IMR-90 (cell line): ENCODE data around the gene DICER1. TPM values are rescaled to one million over a fixed set of nuclear protein-coding genes. Genes with fewer than 3 reads are reported as not detected.

Source experiments
- ATAC-seq: fragments of 200-7000 bp; cut with Tn5 transposase; 2 replicates; pipeline ENCODE4 v1.9.1; 2020; ENCODE audit warnings: low read depth, mild to moderate bottlenecking, moderate library complexity
- BruUV-seq: library from RNA; stranded (reverse); fragments of 400-500 nt; replicated peaks from 2 replicates; lab custom pipeline; 2021; lab: Mats Ljungman, UMichigan
- CTCF ChIA-PET: fragments of 300-600 bp; formaldehyde crosslinking; extraction: SDS; loops from one replicate; lab custom pipeline; 2021; ENCODE audit warnings: antibody characterized with exemption; lab: Yijun Ruan, JAX
- POLR2A ChIA-PET: fragments of 300-600 bp; sonication (Branson Sonifier 250); formaldehyde crosslinking; loops from one replicate; lab custom pipeline; 2022; ENCODE audit warnings: antibody characterized with exemption; ENCODE audit not compliant: unreplicated experiment; lab: Charles Lee
- DNase-seq: peaks from one replicate; pipeline ENCODE4 v3.0.0; 2013
- H2AFZ ChIP-seq: replicated peaks from 2 replicates; pipeline ENCODE3; 2013; ENCODE audit warnings: low read length, mild to moderate bottlenecking; ENCODE audit not compliant: poor library complexity
- H2AK5ac ChIP-seq: 2 replicates; pipeline ENCODE4 v1.6.1; 2013; ENCODE audit warnings: low read depth, low read length, inconsistent platforms
- H2AK9ac ChIP-seq: replicated peaks from 2 replicates; pipeline ENCODE3; 2013; ENCODE audit warnings: mild to moderate bottlenecking, low read depth, low read length, moderate library complexity; ENCODE audit not compliant: poor library complexity
- H2BK120ac ChIP-seq: 2 replicates; pipeline ENCODE4 v1.6.1; 2013; ENCODE audit warnings: low read depth, low read length, inconsistent platforms
- H2BK15ac ChIP-seq: 3 replicates; pipeline ENCODE4 v1.6.1; 2013; ENCODE audit warnings: low read depth, low read length, inconsistent platforms
- H2BK20ac ChIP-seq: 2 replicates; pipeline ENCODE4 v1.6.1; 2013; ENCODE audit warnings: low read depth, mild to moderate bottlenecking, inconsistent platforms, low read length, moderate library complexity
- H2BK5ac ChIP-seq: 2 replicates; pipeline ENCODE4 v1.6.1; 2013; ENCODE audit warnings: mild to moderate bottlenecking, low read depth, low read length, inconsistent platforms; ENCODE audit not compliant: poor library complexity, severe bottlenecking
- H3K14ac ChIP-seq: replicated peaks from 2 replicates; pipeline ENCODE4 v1.6.1; 2013; ENCODE audit warnings: low read depth, low read length, inconsistent platforms
- H3K18ac ChIP-seq: 2 replicates; pipeline ENCODE4 v1.6.1; 2013; ENCODE audit warnings: low read depth, low read length, control low read depth
- H3K23ac ChIP-seq: 2 replicates; pipeline ENCODE4 v1.6.1; 2013; ENCODE audit warnings: low read depth, low read length, inconsistent platforms
- H3K27ac ChIP-seq: 2 replicates; pipeline ENCODE4 v1.5.1; 2013; ENCODE audit warnings: mild to moderate bottlenecking, control low read depth, low read length; ENCODE audit not compliant: insufficient read depth
- H3K27me3 ChIP-seq: 2 replicates; pipeline ENCODE4 v1.6.1; 2013; ENCODE audit warnings: low read length; ENCODE audit not compliant: control insufficient read depth, insufficient read depth
- H3K36me3 ChIP-seq: 2 replicates; pipeline ENCODE4 v1.6.1; 2013; ENCODE audit warnings: low read length, mixed read lengths; ENCODE audit not compliant: control insufficient read depth, insufficient read depth
- H3K4ac ChIP-seq: 2 replicates; pipeline ENCODE4 v1.6.1; 2013; ENCODE audit warnings: low read depth, low read length, inconsistent platforms
- H3K4me1 ChIP-seq: 2 replicates; pipeline ENCODE4 v1.6.1; 2013; ENCODE audit warnings: low read length, mixed read lengths; ENCODE audit not compliant: control insufficient read depth, insufficient read depth
- H3K4me2 ChIP-seq: 2 replicates; pipeline ENCODE4 v1.6.1; 2013; ENCODE audit warnings: low read depth, mild to moderate bottlenecking, control low read depth, low read length, moderate library complexity
- H3K4me3 ChIP-seq: 2 replicates; pipeline ENCODE4 v1.5.1; 2013; ENCODE audit warnings: low read depth, mild to moderate bottlenecking, control low read depth, low read length, moderate library complexity; ENCODE audit not compliant: insufficient read depth
- H3K56ac ChIP-seq: 2 replicates; pipeline ENCODE4 v1.6.1; 2013; ENCODE audit warnings: low read length, inconsistent platforms; ENCODE audit not compliant: insufficient read depth; ENCODE audit errors: extremely low read depth
- H3K79me1 ChIP-seq, 2 experiments: 2 replicates each; pipeline ENCODE4 v1.6.1; 2013; ENCODE audit warnings: low read length in 2 of 2, inconsistent platforms in 1 of 2, low read depth in 1 of 2
- H3K9ac ChIP-seq: 2 replicates; pipeline ENCODE4 v1.6.1; 2013; ENCODE audit warnings: low read depth, low read length, control low read depth
- H3K9me1 ChIP-seq: 2 replicates; pipeline ENCODE4 v1.6.1; 2013; ENCODE audit warnings: low read length, inconsistent platforms; ENCODE audit not compliant: insufficient read depth
- H3K9me3 ChIP-seq: 2 replicates; pipeline ENCODE4 v1.6.1; 2013; ENCODE audit warnings: low read length; ENCODE audit not compliant: control insufficient read depth, insufficient read depth
- H4K20me1 ChIP-seq: 2 replicates; pipeline ENCODE4 v1.6.1; 2013; ENCODE audit warnings: low read length, inconsistent platforms; ENCODE audit not compliant: insufficient read depth
- H4K5ac ChIP-seq: 2 replicates; pipeline ENCODE4 v1.6.1; 2013; ENCODE audit warnings: mild to moderate bottlenecking, low read depth, low read length, control low read depth
- H4K8ac ChIP-seq, 2 experiments: 2 replicates each; pipeline ENCODE4 v1.6.1; 2013; ENCODE audit warnings: low read depth in 2 of 2, low read length in 2 of 2, control low read depth in 1 of 2, inconsistent platforms in 1 of 2
- H4K91ac ChIP-seq: 2 replicates; pipeline ENCODE4 v1.6.1; 2013; ENCODE audit warnings: low read depth, low read length, inconsistent platforms; ENCODE audit not compliant: insufficient read depth
- CEBPB ChIP-seq: IDR thresholded peaks from 2 replicates; pipeline ENCODE4 v1.6.1; 2012; ENCODE audit warnings: low read depth, low read length, improper control_type of control experiment
- ELK1 ChIP-seq: fragments of 150-350 bp; IDR thresholded peaks from 2 replicates; pipeline ENCODE4 v1.6.1; 2016; ENCODE audit warnings: low read depth, mild to moderate bottlenecking, low read length, moderate library complexity, borderline replicate concordance
- FOS ChIP-seq: fragments of 150-350 bp; IDR thresholded peaks from 2 replicates; pipeline ENCODE4 v1.6.1; 2016; ENCODE audit warnings: low read depth, low read length
- MAFK ChIP-seq: IDR thresholded peaks from 2 replicates; pipeline ENCODE4 v1.6.1; 2012; ENCODE audit warnings: low read depth, low read length, improper control_type of control experiment
- MAZ ChIP-seq: IDR thresholded peaks from 2 replicates; pipeline ENCODE4 v1.6.1; 2012; ENCODE audit warnings: low read depth, mild to moderate bottlenecking, low read length, improper control_type of control experiment, moderate library complexity, borderline replicate concordance
- MXI1 ChIP-seq: IDR thresholded peaks from 2 replicates; pipeline ENCODE4 v1.6.1; 2012; ENCODE audit warnings: low read depth, mild to moderate bottlenecking, low read length, moderate library complexity, borderline replicate concordance
- NFE2L2 ChIP-seq: fragments of 150-350 bp; IDR thresholded peaks from 2 replicates; pipeline ENCODE4 v1.6.1; 2016; ENCODE audit warnings: low read depth, mild to moderate bottlenecking, low read length
- POLR2A ChIP-seq: IDR thresholded peaks from 2 replicates; pipeline ENCODE4 v1.6.1; 2012; ENCODE audit warnings: mild to moderate bottlenecking, low read depth, low read length
- RCOR1 ChIP-seq: IDR thresholded peaks from 2 replicates; pipeline ENCODE4 v1.6.1; 2012; ENCODE audit warnings: mild to moderate bottlenecking, low read length, improper control_type of control experiment; ENCODE audit not compliant: insufficient replicate concordance
- SMC3 ChIP-seq: fragments of 150-350 bp; IDR thresholded peaks from 2 replicates; pipeline ENCODE4 v1.6.1; 2016; ENCODE audit warnings: low read depth, mild to moderate bottlenecking, antibody characterized with exemption, low read length, moderate library complexity
- WGBS, 2 experiments: methylation state at CpG; one replicate each; pipeline versions ENCODE4 v1.1.5 to v1.1.7; 2013; ENCODE audit warnings: missing lambda C conversion rate in 2 of 2; ENCODE audit not compliant: insufficient read length in 1 of 2; ENCODE audit errors: extremely low coverage in 2 of 2; 5-methylcytosine and 5-hydroxymethylcytosine counted together
- dilution Hi-C: fragments of 300-500 bp; cut with HindIII; formaldehyde crosslinking; loops from one replicate; pipeline ENCODE4 v1.14.3; 2018; ENCODE audit warnings: low sequenced_read_pairs; ENCODE audit not compliant: unreplicated experiment
- in situ Hi-C: fragments of 300-500 bp; cut with MboI; formaldehyde crosslinking; loops from 3 replicates; pipeline ENCODE4 v1.14.3; 2019; ENCODE audit warnings: low sequenced_read_pairs, inconsistent platforms, mixed read lengths
- intact Hi-C: fragments of 100-400 bp; cut with micrococcal nuclease; formaldehyde crosslinking; loops from 2 replicates; pipeline ENCODE4 v1.10.0; 2022
- polyA plus RNA-seq, 3 experiments: library from polyadenylated mRNA; depleted of rRNA; stranded (reverse); fragments of >200 nt; gene quantifications; 2 replicates each; pipeline ENCODE4 v1.2.3, GENCODE V29; 2012; ENCODE audit warnings: low replicate concordance in 1 of 3
- total RNA-seq: library from RNA; depleted of rRNA; stranded (reverse); fragments of >200 nt; gene quantifications from 2 replicates; pipeline ENCODE4 v1.2.3, GENCODE V29; 2012

The DICER1 gene
- total and polyA plus RNA-seq, 2 of the 4 experiments (the other 2 are of a cell fraction), result 9.7 to 49.5 TPM

DNA sequence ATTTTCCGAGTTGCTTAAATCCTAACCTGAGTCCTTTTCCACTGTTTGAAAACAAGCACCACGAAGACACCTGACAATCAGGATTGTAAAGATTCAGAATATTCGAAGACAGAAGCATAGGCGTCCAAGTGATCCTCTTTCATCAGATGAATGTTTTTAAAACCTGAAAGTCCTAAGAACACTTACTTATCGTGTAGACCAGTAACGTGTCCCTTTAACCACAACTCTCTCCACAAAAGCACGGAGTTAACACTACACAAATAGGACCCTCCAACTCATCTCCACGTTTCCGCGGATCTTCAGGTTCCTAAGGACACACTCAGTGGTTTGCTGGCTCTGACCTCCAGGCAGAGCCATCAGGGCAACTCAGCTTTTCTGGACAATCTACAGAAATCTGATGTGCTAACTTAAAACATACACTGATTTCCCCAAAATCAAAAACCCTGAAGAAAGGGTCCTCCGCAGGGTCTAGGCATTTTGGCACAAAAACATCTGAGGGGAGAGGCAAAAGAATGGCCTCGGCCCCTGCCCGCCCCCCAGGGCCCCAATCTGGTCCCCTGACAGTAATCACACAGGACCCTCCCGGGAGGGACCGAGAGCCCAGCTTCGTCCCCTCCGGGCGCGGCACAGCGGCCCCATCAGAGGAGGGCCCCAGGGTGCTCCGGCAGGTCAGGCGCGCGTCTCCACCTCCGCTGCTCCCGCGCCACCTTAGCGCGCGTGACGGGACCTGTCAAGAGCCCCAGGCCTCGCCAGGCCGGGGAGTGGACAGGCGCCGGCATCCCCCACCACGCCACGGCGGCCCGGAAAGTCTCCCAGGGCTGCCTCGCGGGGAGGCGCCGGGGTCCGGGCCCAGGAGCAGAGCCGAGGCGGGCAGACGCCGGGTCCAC lies 925 bp downstream of the DICER1 start (continued):
- TF ChIP-seq NFE2L2, result no peak
- no peak for TF ChIP-seq MAFK
- no peak for TF ChIP-seq SMC3

GRCh38 chr14:95155045-95155444 lies 2.3 kb downstream of the DICER1 start:
- intact Hi-C loops (loop anchor here (5.0 kb wide), 1 partner anchor 58 kb away; no protein-coding TSS in a partner anchor), in situ Hi-C loops (no loop called here), dilution Hi-C loops (no loop called here)
- H4K5ac ChIP-seq, result no peak overlapping the region
- no peaks in the 10 kb centered on the region for H3K9me3 ChIP-seq
- WGBS, 2 experiments, result no CpG with 5 or more reads among the region's 12 CpGs
- H2BK120ac ChIP-seq, result no peak overlapping the region
- H3K79me1 ChIP-seq, result peaks cover 12 to 61% of the 10 kb centered on the region in 2 experiments
- H2AK5ac ChIP-seq, result no peak overlapping the region
- no peak overlapping the region for H2AK9ac ChIP-seq
- no peak for ATAC-seq
- no peak for TF ChIP-seq NFE2L2
- no peak for TF ChIP-seq FOS
- no peak for TF ChIP-seq CEBPB
- no peak for TF ChIP-seq POLR2A
- no peak for TF ChIP-seq MXI1
- no peak for TF ChIP-seq RCOR1
- no peak for TF ChIP-seq MAZ
- no peak for TF ChIP-seq ELK1
- no peak overlapping the region for H2BK15ac ChIP-seq
- no peak overlapping the region for H4K8ac ChIP-seq
- H3K56ac ChIP-seq, result no peak overlapping the region
- H3K9me1 ChIP-seq, result peaks cover 6% of the 10 kb centered on the region; the same call in 1 of the 2 replicates
- no peak overlapping the region for H3K9ac ChIP-seq
- DNase-seq, result no peak
- H4K20me1 ChIP-seq, result peaks cover 43% of the 10 kb centered on the region
- no peak overlapping the region for H2AFZ ChIP-seq
- ChIA-PET POLR2A (no interaction called here), CTCF (interaction anchor here (1.4 kb wide), 1 partner anchor 22 kb away, joined by 3 read pairs; no protein-coding TSS in a partner anchor)
- H3K36me3 ChIP-seq, result no peaks in the 10 kb centered on the region; the same call in 1 of the 2 replicates
- peaks cover 2% of the 10 kb centered on the region; the same call in 1 of the 2 replicates for H3K4me1 ChIP-seq
- no peak overlapping the region for H2BK5ac ChIP-seq
- peak overlapping the region; percentile 66; the same call in 1 of the 2 replicates for H3K23ac ChIP-seq
- H3K27ac ChIP-seq, result no peak overlapping the region
- H3K4me2 ChIP-seq, result peak overlapping the region; percentile 49
- no peak overlapping the region for H3K4ac ChIP-seq
- no peaks in the 10 kb centered on the region for H3K27me3 ChIP-seq
- no TSS peak for BruUV-seq
- no peak overlapping the region for H2BK20ac ChIP-seq
- H4K91ac ChIP-seq, result no peak overlapping the region
- no peak overlapping the region for H3K18ac ChIP-seq
- 0 out of 2 replicates have a peak overlapping the region, but pooled peaks have one; percentile 35 for H3K14ac ChIP-seq
- no peak overlapping the region for H3K4me3 ChIP-seq
